Astrocyte (in vitro differentiated cells and primary cell): ENCODE data around the gene APOA5.

Source experiments
- EZH2 ChIP-seq: IDR thresholded peaks from 2 replicates; pipeline ENCODE4 v1.6.1; 2012; ENCODE audit warnings: mild to moderate bottlenecking, low read length, inconsistent platforms; ENCODE audit not compliant: insufficient read depth
- TF ChIP-seq, protein P1 (sequence below): IDR thresholded peaks from 2 replicates; pipeline ENCODE4 v1.5.1; 2011; ENCODE audit warnings: low read depth, mild to moderate bottlenecking, inconsistent platforms, low read length, moderate library complexity; ENCODE audit not compliant: insufficient read depth

DNA sequence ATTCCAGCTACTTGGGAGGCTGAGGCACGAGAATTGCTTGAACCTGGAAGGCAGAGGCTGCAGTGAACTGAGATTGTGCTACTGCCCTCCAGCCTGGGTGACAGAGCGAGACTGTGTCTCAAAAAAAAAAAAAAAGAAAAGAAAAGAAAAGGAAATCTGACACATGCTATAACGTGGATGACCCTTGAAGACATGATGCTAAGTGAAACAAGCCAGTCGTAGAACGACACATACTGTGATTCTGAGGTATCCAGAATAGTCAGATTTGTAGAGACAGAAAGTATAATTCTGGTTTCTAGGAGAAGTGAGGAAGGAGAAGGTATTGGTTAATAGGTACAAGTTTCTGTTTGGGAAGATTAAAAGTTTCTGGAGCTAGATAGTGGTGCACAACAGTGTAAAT is 6.7 kb upstream of the APOA5 start:
- TF ChIP-seq, protein P1, sequence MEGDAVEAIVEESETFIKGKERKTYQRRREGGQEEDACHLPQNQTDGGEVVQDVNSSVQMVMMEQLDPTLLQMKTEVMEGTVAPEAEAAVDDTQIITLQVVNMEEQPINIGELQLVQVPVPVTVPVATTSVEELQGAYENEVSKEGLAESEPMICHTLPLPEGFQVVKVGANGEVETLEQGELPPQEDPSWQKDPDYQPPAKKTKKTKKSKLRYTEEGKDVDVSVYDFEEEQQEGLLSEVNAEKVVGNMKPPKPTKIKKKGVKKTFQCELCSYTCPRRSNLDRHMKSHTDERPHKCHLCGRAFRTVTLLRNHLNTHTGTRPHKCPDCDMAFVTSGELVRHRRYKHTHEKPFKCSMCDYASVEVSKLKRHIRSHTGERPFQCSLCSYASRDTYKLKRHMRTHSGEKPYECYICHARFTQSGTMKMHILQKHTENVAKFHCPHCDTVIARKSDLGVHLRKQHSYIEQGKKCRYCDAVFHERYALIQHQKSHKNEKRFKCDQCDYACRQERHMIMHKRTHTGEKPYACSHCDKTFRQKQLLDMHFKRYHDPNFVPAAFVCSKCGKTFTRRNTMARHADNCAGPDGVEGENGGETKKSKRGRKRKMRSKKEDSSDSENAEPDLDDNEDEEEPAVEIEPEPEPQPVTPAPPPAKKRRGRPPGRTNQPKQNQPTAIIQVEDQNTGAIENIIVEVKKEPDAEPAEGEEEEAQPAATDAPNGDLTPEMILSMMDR, result no peak
- no peak for TF ChIP-seq EZH2
